Stomach (tissue), 4 donors: ENCODE data around the gene RGS6.

Experiments
- CTCF ChIP-seq, 7 experiments: fragments of 450-650 bp in 4 of 7; fragments of 200-600 bp in 3 of 7; sonication (generic) in 3 of 7; IDR thresholded peaks; one replicate each; pipeline ENCODE4 v1.5.1; 2016 to 2019; ENCODE audit warnings: antibody characterized with exemption in 7 of 7, control low read depth in 2 of 7, mild to moderate bottlenecking in 1 of 7
- POLR2A ChIP-seq, 4 donors: fragments of 450-650 bp; IDR thresholded peaks; one replicate each; pipeline ENCODE4 v1.6.1; 2016; ENCODE audit warnings: antibody characterized with exemption in 4 of 4, control low read depth in 2 of 4, mild to moderate bottlenecking in 1 of 4, moderate library complexity in 1 of 4

- TF ChIP-seq CTCF (IDR thresholded peaks at IDR 0.05) (no peak), POLR2A (IDR thresholded peaks at IDR 0.05) (no peak)
Measured at GRCh38 chr14:72377016-72377415, 444.8 kb downstream of the RGS6 start.
